Cardiac fibroblast (primary cell): ENCODE data around the gene TNNT3.

Experiments
- DNase-seq, 2 donors: peaks; one replicate each; pipeline versions ENCODE4 v3.0.0 to v3.0.0-alpha.2; 2010; ENCODE audit warnings: low read depth in 2 of 2
- H3K4me3 ChIP-seq, 2 donors: replicated peaks in 1 of 2; 1 replicate in 1 of 2; 2 replicates in 1 of 2; pipeline ENCODE4 v1.5.1; 2011; ENCODE audit warnings: low read depth in 2 of 2, low read length in 2 of 2, mild to moderate bottlenecking in 2 of 2, moderate library complexity in 1 of 2
- CTCF ChIP-seq: IDR thresholded peaks from one replicate; pipeline ENCODE4 v1.5.1; 2011; ENCODE audit warnings: low read depth, mild to moderate bottlenecking, low read length, inconsistent platforms

The TNNT3 gene

GRCh38 chr11:1979607-1980006 lies 60.1 kb downstream of the TNNT3 start:
- no peak overlapping the region for H3K4me3 ChIP-seq
- TF ChIP-seq CTCF: no peak
- no peak for DNase-seq

DNA sequence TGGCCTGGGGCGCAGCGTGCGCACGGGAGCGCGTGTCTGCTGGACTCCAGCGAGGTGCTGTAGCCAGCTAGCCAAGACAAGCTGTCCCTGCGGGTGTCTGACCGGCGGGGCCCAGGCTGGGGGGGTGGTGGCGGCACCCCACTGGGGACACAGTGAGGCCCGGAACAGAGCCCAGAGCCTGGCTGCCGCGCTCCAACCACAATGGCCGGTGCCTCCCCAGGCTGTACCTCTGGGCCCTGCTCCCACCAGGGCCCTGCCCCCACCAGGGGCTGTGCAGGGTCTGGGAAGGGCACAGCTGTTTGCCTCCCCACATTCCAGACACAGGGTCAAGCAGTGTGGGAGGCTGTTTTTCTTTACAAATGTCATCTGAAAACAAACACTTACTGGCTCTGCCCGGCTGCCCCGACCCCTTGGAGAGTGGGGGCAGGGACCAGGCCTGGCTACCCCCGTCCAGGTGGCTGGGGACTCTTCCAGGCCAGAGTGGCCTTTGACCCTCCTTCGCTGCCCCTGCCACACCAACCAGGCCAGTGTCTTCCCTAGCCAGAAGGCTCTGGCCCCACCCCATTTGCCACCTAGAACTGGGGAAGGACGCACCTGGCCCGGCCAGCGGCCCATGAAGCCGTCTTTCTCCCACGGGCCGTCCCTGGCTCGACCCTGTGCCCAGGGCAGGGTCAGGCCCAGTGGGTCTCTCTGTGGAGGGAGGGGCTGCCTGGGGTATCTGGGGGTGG lies 63.5 kb downstream of the TNNT3 start:
- TF ChIP-seq CTCF: no peak
- DNase-seq: no peak
- no peak overlapping the region for H3K4me3 ChIP-seq

DNA sequence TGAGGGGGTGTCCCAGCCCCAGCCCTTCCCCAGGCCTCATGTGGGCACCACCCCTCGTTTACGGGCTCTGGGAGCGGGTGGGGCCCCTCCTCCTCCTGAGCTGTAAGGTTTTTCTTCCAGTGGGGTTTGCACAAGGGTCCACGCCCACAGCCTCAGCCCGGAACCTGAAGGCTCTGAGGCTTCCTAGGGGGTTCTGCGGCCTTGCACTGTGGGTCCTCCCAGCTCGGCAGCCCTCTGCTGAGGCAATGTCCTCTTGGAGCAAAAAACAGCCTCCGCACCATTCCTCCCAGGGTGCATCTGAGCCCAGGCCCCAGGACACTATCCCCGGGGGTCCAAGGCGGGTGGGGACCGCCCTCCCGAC lies 64.1 kb downstream of the TNNT3 start:
- DNase-seq: no peak
- H3K4me3 ChIP-seq: no peak overlapping the region
- TF ChIP-seq CTCF: no peak

DNA sequence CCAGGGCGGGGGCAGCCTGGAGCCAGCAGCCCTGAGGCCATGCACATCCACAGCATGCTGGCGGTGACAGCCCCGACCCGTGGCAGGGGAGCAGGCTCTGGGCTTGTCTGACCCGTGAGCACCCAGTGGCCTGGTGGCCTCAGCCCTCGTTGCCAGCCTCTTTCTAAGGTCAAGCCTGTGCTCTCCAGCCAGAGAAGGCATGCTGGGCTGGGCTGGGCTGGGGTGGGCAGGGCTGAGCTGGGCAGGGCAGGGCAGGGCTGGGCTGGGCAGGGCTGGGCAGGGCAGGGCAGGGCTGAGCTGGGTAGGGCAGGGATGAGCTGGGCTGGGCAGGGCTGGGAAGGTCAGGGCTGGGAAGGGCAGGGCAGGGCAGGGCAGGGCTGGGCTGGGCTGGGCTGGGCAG lies 67.5 kb downstream of the TNNT3 start:
- no peak for TF ChIP-seq CTCF
- DNase-seq: no peak
- H3K4me3 ChIP-seq: no peak overlapping the region

- no peak overlapping the region for H3K4me3 ChIP-seq
- no peak for TF ChIP-seq CTCF
- no peak for DNase-seq
Observed at GRCh38 chr11:1988174-1988573, 68.7 kb downstream of the TNNT3 start.
